Iris pigment epithelial cell (primary cell): ENCODE results near the gene RPRM.
"Not testable (repeated sequence)": the region's sequence is repeated elsewhere in the genome, so short reads cannot be mapped to it uniquely, and the experiment has no call there.

ENCODE experiments used
- DNase-seq: peaks from one replicate; pipeline ENCODE4 v3.0.0-alpha.2; 2011; ENCODE audit warnings: low read depth

RPRM gene

DNA sequence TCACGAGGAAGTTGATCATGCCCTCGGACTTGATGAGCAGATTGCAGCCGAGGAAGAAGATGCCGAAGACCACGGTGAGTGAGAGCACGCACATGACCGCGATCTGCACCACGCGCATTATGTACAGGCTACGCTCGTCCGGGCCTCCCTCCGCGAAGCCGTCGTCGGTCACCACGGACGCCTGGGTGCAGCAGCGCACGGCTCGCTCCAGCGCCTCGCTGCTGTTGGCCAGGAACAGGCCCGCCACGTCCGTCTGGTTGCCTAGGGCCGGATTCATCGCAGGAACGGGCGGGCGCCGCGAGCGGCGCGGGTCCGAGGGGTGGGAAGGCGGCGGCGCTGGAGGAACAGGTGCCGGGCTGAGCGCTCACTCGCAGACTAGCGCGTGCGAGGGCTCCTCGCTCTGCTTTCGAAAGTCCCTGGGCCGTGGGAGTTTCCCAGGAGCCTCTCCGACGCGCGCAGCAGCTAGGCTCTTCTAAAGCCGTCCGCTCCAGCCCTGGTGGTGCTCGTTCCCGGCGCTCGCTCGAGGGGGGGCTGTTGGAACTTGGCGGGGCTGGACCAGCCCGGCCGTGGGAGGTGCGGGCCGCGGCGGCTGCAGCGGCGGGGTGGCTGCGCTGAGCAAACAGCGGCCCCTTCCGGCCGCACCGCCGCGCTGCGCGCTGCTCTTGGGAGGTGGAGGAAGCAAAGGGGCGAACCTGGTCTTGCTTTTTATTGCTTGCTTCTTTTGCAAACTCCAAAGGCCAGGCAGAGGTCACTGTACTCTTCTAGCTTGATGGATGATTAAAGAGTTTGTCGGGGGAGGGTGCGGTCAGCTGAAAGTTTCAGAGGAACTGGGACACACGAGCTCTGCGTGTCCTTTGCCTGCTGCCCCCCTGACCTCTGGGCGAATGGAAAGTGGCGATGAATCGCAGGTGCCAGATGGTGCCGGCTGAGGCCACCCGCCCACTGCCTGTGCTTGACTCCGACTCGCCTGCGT is at the start of gene RPRM:
Gene RPRM (minus strand): TSS at position 474 of the 973 bp plus-strand sequence. CDS start 197 bp downstream, at position 277.
- DNase-seq = peak; percentile 63

- peak; percentile 39 for DNase-seq
Observed at GRCh38 chr2:153519257-153519875, 40.8 kb upstream of the RPRM start.

DNA sequence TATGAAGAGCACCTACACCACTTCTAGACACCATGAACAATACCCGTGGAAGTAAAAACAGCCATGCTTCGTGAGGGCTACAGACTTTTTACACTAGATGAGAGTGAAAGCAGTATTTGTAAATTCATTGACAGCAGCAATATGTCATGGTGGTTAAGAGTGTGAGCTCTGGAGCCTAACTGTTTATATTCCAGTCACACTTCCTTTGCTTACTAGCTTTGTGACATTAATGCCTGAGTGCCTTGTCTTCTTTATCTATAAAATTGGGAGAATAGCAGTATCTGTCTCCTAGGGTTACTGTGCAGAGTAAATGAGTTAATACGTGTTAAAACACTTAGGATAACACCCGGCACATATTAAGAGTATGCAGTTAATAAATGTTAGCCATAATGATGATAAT is 33.8 kb upstream of the RPRM start:
- DNase-seq = no peak

DNA sequence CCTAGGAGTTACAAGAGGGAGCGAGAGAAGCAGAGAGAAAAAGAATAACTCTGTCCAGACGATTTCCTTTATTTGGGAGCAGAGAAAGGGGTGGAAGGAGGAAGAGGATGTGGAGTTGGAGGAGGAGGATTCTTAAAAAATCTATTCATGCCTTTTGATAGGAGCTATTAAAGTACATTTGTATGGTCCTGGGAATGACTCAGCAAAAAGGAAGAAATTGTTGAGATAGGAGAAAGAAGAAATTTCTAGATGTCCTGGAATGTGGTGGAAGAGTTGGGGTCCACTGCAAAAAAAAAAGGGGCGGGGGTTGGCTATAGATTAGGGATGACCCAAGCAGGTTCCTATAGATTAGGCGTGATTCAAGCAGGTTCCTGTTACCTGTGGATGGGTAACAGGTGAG is 32.4 kb upstream of the RPRM start:
- no peak for DNase-seq

DNA sequence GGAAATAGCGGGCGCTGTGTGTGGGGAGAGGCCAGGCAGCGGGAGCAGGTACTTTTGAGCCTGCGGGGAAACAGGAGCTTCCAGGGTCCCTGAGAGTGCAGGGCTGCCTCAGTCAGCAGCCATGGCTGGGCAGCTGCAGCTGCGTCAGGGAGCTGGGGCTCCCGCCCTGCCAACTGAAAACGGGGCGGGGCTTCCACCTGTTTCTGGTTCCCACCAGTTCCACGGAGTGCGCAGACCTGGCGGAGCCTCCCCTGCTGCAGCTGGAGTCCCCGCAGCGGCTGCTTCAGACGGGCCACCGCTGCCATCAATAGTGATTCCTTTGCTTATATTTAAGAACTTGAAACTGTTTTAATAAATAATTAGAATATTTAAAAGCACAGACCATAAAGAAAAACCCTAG is 30.6 kb upstream of the RPRM start:
- DNase-seq = no peak

DNA sequence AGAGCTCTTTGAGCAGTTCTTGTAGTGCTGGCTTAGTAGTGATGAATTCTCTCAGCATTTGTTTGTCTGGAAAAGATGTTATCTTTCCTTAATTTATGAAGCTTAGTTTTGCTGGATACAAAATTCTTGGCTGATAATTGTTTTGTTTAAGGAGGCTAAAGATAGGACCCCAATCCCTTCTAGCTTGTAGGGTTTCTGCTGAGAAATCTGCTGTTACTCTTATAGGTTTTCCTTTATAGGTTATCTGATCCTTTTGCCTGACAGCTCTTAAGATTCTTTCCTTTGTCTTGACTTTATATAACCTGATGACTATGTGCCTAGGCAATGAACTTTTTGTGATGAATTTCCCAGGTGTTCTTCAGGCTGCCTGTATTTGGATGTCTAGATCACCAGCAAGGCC is 27.9 kb upstream of the RPRM start:
- not testable (repeated sequence) for DNase-seq

DNA sequence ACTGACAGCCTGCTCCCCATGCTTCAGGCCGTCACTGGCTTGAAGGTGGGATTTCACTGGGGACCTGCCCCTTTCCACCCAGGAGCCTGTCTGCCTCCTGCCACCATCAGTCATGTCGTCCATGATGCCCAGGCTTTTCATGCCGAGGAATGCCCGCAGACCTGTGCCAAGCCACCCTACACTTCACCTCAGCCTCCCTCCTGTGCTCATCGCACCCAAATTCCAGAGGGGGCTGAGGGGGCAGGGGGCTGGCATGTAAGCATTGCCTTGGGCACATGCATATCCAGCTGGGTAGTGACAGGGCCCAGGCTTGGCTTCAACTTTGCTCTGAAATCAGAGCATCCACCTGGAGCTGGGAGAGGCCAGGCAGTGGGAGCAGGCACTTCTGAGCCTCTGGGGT is 20.9 kb upstream of the RPRM start:
- DNase-seq = no peak

DNA sequence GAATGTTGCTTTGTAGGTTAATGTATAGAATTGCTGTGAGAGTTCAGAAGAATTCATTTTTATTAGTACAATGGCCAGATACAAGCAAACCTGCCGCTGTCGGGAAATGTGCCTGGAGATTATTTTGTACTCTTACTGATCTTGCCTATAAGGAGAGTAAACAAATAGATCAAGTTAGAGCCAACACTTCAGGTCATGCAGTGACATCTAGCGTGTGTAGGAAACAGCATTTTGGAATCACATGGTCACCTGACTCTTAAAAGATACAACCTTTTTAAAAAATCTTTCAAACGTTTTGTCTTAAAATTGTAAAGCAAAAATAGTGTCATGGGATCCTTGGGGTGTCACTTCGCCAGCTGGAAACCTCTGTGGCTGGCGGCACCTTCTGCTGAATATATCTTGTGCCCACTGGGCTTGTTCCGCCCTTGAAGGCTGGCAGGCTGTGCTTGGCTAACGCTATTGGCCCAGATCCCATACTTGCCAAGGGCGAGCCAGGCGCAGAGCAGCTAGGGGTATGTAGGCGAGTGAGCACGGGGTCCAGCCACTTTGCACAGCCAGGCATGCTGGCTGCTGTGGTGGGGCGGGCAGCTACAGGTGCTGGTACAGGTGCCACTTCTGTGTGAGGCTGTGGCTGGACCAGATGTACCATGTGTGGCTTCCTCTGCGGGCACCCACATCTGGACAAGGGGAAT is 19.5 kb upstream of the RPRM start:
- DNase-seq = no peak

- no peak for DNase-seq
Observed at GRCh38 chr2:153495725-153496124, 17.2 kb upstream of the RPRM start.

DNA sequence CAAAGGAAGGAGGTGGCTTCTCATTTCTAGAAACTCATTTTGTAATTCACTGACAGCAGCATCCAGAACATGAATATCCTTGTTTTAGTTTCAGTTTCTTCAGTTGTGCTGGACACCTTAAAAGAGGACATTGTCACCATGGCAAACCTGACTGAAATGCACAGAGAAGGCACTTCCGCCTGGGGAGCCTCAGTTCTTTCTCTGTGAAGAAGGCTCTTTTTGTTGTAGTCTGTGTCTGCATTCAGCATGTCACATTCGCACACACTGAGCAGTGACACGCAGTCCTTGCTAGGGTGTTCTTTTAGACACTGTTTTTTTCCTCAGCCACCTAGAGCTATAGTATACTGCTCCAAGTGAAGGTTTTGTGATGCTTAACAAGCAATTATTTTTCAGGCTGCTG is 9.5 kb upstream of the RPRM start:
- DNase-seq = no peak

DNA sequence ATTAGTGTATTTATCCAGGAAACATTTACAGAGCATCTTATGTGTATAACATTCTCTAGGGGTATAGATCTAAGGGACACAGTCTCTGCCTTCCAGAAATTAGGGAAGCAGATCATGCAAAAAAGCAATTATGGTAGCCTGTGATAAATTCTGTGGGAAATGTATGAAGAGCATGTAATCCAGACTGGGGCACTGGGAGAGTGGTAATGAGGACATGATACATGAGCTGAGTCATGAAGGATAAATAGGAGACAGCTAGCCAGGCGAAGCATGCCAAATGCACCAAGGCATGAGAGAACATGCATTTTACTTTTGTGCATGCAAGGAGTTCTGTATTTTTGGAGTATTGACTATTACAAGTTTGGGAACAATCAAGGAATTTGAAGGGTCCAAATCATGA is 8.9 kb upstream of the RPRM start:
- no peak for DNase-seq

GRCh38 chr2:153479573-153479972 is 1.0 kb upstream of the RPRM start:
- no peak for DNase-seq

- DNase-seq = no peak
Observed at GRCh38 chr2:153477636-153478288, 800 bp downstream of the RPRM start.

DNA sequence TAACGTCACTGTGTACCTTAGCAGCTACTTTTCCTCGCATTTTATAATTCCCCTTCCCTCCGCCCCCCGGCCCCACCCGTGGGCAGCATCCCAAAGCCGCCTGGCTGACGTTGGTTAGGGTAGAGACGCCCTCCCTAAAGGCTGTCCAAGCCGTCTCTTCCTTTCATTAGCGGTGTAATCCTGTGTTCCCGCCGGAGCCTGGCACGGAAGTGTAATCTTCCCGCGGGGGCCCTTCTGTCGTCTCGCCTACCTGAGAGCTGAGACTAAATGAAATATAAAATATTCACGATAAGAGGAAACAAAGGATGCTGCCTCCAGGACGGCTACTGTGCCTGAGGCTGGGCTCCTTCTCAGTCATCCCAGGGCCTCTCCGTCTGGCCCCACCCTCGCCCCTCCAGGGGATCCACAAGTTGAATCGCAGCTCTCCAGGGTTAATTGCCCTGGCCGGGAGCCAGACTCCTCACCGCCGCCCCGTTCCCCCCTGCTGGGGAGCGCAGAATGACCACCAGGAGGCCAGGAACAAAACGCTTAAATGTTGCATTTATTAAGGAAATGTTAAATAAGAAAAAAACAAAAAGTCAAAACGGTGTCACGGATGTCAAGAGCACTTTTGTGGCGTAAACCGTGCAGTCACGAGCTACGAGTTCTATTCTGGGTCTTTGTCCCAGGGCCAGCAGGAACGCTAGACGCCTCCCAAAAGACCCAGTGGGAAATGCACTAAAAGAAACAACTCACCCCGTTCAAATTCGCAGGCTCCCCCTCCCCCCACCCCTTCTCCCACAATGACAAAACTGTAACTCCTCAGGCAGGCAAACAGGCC is 1.5 kb downstream of the RPRM start:
- DNase-seq = no peak

GRCh38 chr2:153476491-153476815 is 2.1 kb downstream of the RPRM start:
- no peak for DNase-seq

DNA sequence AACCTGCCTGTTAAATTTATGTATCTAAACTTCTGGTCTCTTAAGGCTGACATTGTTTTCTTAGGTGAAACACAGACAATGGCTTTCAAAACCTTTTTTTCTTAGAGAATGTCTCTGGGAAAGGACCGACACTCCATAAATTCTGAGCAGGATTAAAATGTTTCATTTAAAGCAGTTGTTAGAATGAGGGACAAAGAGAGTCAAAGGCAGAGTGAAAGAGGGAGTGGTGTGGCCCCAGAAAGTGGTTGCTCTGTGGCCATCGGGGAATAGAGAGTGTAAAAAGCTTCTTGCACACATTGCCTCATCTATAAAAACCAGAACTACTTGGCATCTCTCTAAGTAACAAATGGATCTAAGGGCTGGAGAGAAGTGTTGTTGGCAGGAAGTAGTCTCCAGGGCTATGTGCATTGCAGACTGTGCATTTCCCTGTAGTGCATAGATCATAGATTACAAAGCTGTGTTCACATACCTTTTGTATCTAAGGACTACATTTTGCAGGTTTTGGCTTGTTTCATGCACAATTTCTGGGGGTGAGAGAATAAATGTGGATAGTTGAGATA is 3.6 kb downstream of the RPRM start:
- no peak for DNase-seq

DNA sequence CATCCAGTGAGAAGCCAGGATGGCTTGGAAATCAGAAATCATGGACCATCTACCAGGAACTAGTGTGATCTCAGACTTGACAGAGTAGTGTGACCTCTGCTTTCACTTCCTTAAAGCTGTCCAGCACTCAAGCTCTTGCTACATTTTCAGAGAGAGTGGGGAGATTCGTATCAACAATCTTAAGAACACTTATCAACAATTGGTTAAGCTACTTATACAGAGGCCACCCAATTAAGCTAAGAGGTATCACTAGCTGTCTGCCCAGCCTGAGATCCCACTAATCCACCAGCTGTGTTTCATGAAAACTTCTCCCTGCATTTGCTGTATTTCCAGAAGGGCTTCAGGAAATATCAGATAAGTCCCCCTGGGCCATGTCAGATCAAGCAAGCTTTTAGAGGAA is 4.2 kb downstream of the RPRM start:
- no peak for DNase-seq

DNA sequence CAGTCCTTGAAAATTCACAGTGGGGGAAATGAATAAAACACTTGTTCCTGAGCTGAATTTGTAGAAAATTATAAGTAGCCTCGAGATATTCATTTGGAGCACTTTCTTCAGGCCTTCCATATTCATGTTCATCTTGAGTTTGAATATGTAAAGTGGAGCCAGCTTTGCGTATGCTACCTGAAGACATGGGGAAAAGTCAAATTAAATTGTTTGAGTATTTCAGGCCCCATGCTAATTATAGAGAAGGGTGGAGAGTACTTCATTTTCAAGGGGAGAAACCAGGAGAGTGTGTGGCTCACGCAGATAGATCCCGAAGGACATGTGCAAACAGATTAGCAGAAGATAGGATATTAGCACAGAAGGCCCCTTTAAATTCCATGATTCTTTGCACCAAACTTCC is 7.7 kb downstream of the RPRM start:
- DNase-seq = no peak

DNA sequence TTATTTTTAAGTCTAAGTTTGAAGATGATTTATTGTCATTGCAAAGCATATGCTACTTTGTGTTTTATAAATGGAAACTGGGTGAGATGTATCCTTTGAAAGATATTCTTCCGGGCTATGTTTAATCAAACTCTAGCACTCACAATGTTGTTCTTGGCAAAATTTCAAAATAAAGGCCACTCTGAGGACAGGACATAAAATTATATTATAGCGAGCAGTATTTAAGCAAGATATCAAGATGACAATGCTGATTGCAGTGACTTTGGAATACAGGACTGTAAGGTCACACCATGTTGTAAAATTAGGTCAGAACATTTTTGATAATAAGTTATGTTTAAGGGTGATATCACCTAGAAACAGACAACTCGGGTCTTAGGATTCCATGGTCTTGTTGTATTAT is 14.2 kb downstream of the RPRM start:
- no peak for DNase-seq

- no peak for DNase-seq
Observed at GRCh38 chr2:153462338-153462859, 16.2 kb downstream of the RPRM start.

DNA sequence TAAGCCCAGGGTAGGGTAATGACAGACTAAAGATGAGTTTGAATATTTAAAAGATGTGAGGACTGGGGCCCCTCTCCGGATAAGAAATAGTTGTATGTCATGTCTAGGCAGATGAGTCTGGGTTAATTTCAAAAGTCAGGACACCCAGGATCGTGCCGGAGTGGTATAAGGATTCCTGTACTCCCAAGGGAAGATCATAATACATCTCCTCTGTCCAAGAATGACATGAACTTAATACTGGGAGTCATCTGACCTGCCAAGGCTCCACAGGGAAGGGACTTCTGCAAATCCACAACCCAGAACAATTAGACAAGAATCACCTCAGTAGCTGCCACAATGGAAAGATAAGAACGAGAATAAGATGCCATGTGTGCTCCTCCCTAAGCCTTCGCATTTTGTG is 17.1 kb downstream of the RPRM start:
- no peak for DNase-seq
